COR-L47 (cell line): ENCODE results near the gene EFEMP1.

Source experiments
- DNase-seq: peaks from one replicate; lab custom pipeline; 2025; lab: John Stamatoyannopoulos, UW

EFEMP1 gene

GRCh38 chr2:55898386-55899040 lies 25.1 kb downstream of the EFEMP1 start:
- no peak for DNase-seq

- no peak for DNase-seq
Observed at GRCh38 chr2:55896633-55897032, 26.9 kb downstream of the EFEMP1 start.

GRCh38 chr2:55894720-55895119 lies 28.9 kb downstream of the EFEMP1 start:
- no peak for DNase-seq

GRCh38 chr2:55891671-55892094 lies 31.9 kb downstream of the EFEMP1 start:
- no peak for DNase-seq

GRCh38 chr2:55888936-55889335 lies 34.6 kb downstream of the EFEMP1 start:
- no peak for DNase-seq

- no peak for DNase-seq
Observed at GRCh38 chr2:55887901-55888624, 35.5 kb downstream of the EFEMP1 start.

- DNase-seq, result no peak
Observed at GRCh38 chr2:55887351-55887750, 36.2 kb downstream of the EFEMP1 start.

- DNase-seq, result no peak
Observed at GRCh38 chr2:55885944-55886281, 37.7 kb downstream of the EFEMP1 start.

GRCh38 chr2:55885127-55885943 lies 38.2 kb downstream of the EFEMP1 start:
- no peak for DNase-seq

- no peak for DNase-seq
Observed at GRCh38 chr2:55883829-55884228, 39.8 kb downstream of the EFEMP1 start.

GRCh38 chr2:55883357-55883756 lies 40.2 kb downstream of the EFEMP1 start:
- DNase-seq, result no peak

- DNase-seq, result no peak
Observed at GRCh38 chr2:55882954-55883353, 40.6 kb downstream of the EFEMP1 start.

- DNase-seq, result no peak
Observed at GRCh38 chr2:55880416-55881143, 43.0 kb downstream of the EFEMP1 start.

GRCh38 chr2:55879976-55880375 lies 43.6 kb downstream of the EFEMP1 start:
- DNase-seq, result no peak

- DNase-seq, result no peak
Observed at GRCh38 chr2:55877087-55877436, 46.5 kb downstream of the EFEMP1 start.

GRCh38 chr2:55876429-55877086 lies 47.0 kb downstream of the EFEMP1 start:
- DNase-seq, result no peak

- DNase-seq, result no peak
Observed at GRCh38 chr2:55875434-55876135, 48.0 kb downstream of the EFEMP1 start.

GRCh38 chr2:55874338-55874737 lies 49.2 kb downstream of the EFEMP1 start:
- DNase-seq, result no peak

GRCh38 chr2:55871637-55872036 lies 51.9 kb downstream of the EFEMP1 start:
- DNase-seq, result no peak

- DNase-seq, result no peak
Observed at GRCh38 chr2:55869637-55870325, 53.8 kb downstream of the EFEMP1 start.
